DOHH2 (cell line): ENCODE measurements around the gene CLRN3.

Experiments
- CTCF ChIP-seq: fragments of 200-600 bp; sonication (generic); IDR thresholded peaks from one replicate; pipeline ENCODE4 v1.5.1; 2014; ENCODE audit warnings: antibody characterized with exemption, mild to moderate bottlenecking, low read depth, low read length; ENCODE audit not compliant: poor library complexity, severe bottlenecking
- EZH2phosphoT487 ChIP-seq: fragments of 200-600 bp; sonication (generic); IDR thresholded peaks from 2 replicates; pipeline ENCODE4 v1.6.1; 2017; ENCODE audit warnings: borderline replicate concordance, mild to moderate bottlenecking, antibody characterized with exemption, low read length, moderate library complexity, mixed read lengths

GRCh38 chr10:127908959-127909267, 16.2 kb upstream of the CLRN3 start:
- TF ChIP-seq EZH2phosphoT487 (no peak), CTCF (no peak)
